ENCODE measurements around the gene OTOG. TPM values are rescaled to one million over a fixed set of nuclear protein-coding genes. Genes with fewer than 3 reads are reported as not detected.

OTOG gene
- total and polyA plus RNA-seq, 2 donors (not counting 1 experiment from before 2014, with no cell fraction given), result not detected

GRCh38 chr11:17692931-17693330, 145.9 kb downstream of the OTOG start:
- 80% methylated on average over 5 of the region's 7 CpGs for WGBS (ENCODE audit: insufficient coverage)
- no peak overlapping the region for H3K27ac ChIP-seq (ENCODE audit: low read length in 2 of 2)
- no peak for ATAC-seq (ENCODE audit: low read depth)
- no peaks in the 10 kb centered on the region for H3K36me3 ChIP-seq (replicated peaks in 1 of 2; ENCODE audit: control extremely low read depth in 1 of 2, control insufficient read depth in 1 of 2, extremely low read depth in 1 of 2, insufficient read depth in 2 of 2, low read length in 1 of 2)
- TF ChIP-seq, protein P1, sequence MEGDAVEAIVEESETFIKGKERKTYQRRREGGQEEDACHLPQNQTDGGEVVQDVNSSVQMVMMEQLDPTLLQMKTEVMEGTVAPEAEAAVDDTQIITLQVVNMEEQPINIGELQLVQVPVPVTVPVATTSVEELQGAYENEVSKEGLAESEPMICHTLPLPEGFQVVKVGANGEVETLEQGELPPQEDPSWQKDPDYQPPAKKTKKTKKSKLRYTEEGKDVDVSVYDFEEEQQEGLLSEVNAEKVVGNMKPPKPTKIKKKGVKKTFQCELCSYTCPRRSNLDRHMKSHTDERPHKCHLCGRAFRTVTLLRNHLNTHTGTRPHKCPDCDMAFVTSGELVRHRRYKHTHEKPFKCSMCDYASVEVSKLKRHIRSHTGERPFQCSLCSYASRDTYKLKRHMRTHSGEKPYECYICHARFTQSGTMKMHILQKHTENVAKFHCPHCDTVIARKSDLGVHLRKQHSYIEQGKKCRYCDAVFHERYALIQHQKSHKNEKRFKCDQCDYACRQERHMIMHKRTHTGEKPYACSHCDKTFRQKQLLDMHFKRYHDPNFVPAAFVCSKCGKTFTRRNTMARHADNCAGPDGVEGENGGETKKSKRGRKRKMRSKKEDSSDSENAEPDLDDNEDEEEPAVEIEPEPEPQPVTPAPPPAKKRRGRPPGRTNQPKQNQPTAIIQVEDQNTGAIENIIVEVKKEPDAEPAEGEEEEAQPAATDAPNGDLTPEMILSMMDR (IDR thresholded peaks at IDR 0.05), result no peak
- no peak for TF ChIP-seq EZH2 (IDR thresholded peaks at IDR 0.05; ENCODE audit: borderline replicate concordance, insufficient read depth, low read depth, low read length, poor library complexity, severe bottlenecking)
- no peak overlapping the region for H3K4me3 ChIP-seq (ENCODE audit: control extremely low read depth in 1 of 5, extremely low read depth in 1 of 5, insufficient read depth in 1 of 5, low read depth in 2 of 5, low read length in 4 of 5)
- POLR2A ChIA-PET, result no interaction called here
- H3K4me1 ChIP-seq (ENCODE audit: control insufficient read depth in 2 of 2, insufficient read depth in 2 of 2, low read length in 2 of 2), result no peaks in the 10 kb centered on the region
- intact Hi-C loops (cut with micrococcal nuclease), result no loop called here
- CTCF ChIA-PET, result no interaction called here
- no peak overlapping the region for H3K27ac Mint-ChIP-seq
- H3K4me3 Mint-ChIP-seq, result no peak overlapping the region
- H3K4me1 Mint-ChIP-seq, result peaks cover 4% of the 10 kb centered on the region
- no peaks in the 10 kb centered on the region for H3K9me3 Mint-ChIP-seq (ENCODE audit: insufficient read depth)
- H4K20me1 ChIP-seq (ENCODE audit: control insufficient read depth, insufficient read depth, low read length, poor library complexity, severe bottlenecking), result no peaks in the 10 kb centered on the region
- H2AFZ ChIP-seq (ENCODE audit: insufficient read depth, low read depth, low read length, poor library complexity, severe bottlenecking), result no peak overlapping the region
- H3K9ac ChIP-seq (ENCODE audit: low read length), result no peak overlapping the region
- DNase-seq, result no peak
- no peaks in the 10 kb centered on the region for H3K9me3 ChIP-seq (ENCODE audit: control extremely low read depth in 1 of 3, control insufficient read depth in 2 of 3, insufficient read depth in 1 of 3, low read length in 2 of 3)
- peaks cover 43% of the 10 kb centered on the region for H3K27me3 Mint-ChIP-seq
- no peaks in the 10 kb centered on the region for H3K79me2 ChIP-seq (ENCODE audit: control insufficient read depth, insufficient read depth, low read length)
- H3K27me3 ChIP-seq (replicated peaks in 1 of 4; ENCODE audit: control extremely low read depth in 1 of 4, control insufficient read depth in 3 of 4, insufficient read depth in 4 of 4, low read length in 3 of 4), result peaks cover 0 to 39% (median 10%) of the 10 kb centered on the region in 4 experiments
- H3K4me2 ChIP-seq (replicated peaks; ENCODE audit: low read depth, low read length, poor library complexity, severe bottlenecking), result no peak overlapping the region

GRCh38 chr11:17693531-17693930, 146.5 kb downstream of the OTOG start:
- DNase-seq, result no peak
- Mint-ChIP-seq H3K27ac (no peak overlapping the region), H3K4me1 (peaks cover 4% of the 10 kb centered on the region), H3K4me3 (no peak overlapping the region), H3K27me3 (peaks cover 49% of the 10 kb centered on the region), H3K9me3 (ENCODE audit: insufficient read depth) (no peaks in the 10 kb centered on the region)
- 82% methylated on average over 3 of the region's 4 CpGs for WGBS (ENCODE audit: insufficient coverage)
- Histone ChIP-seq H2AFZ (ENCODE audit: insufficient read depth, low read depth, low read length, poor library complexity, severe bottlenecking) (no peak overlapping the region), H3K27me3 (replicated peaks in 1 of 4; ENCODE audit: control extremely low read depth in 1 of 4, control insufficient read depth in 3 of 4, insufficient read depth in 4 of 4, low read length in 3 of 4) (peaks cover 0 to 39% (median 10%) of the 10 kb centered on the region in 4 experiments), H3K9ac (ENCODE audit: low read length) (no peak overlapping the region), H4K20me1 (ENCODE audit: control insufficient read depth, insufficient read depth, low read length, poor library complexity, severe bottlenecking) (no peaks in the 10 kb centered on the region), H3K4me1 (ENCODE audit: control insufficient read depth in 2 of 2, insufficient read depth in 2 of 2, low read length in 2 of 2) (no peaks in the 10 kb centered on the region), H3K27ac (ENCODE audit: low read length in 2 of 2) (no peak overlapping the region), H3K4me3 (ENCODE audit: control extremely low read depth in 1 of 5, extremely low read depth in 1 of 5, insufficient read depth in 1 of 5, low read depth in 2 of 5, low read length in 4 of 5) (no peak overlapping the region), H3K4me2 (replicated peaks; ENCODE audit: low read depth, low read length, poor library complexity, severe bottlenecking) (no peak overlapping the region), H3K79me2 (ENCODE audit: control insufficient read depth, insufficient read depth, low read length) (no peaks in the 10 kb centered on the region), H3K9me3 (ENCODE audit: control extremely low read depth in 1 of 3, control insufficient read depth in 2 of 3, insufficient read depth in 1 of 3, low read length in 2 of 3) (no peaks in the 10 kb centered on the region), H3K36me3 (replicated peaks in 1 of 2; ENCODE audit: control extremely low read depth in 1 of 2, control insufficient read depth in 1 of 2, extremely low read depth in 1 of 2, insufficient read depth in 2 of 2, low read length in 1 of 2) (no peaks in the 10 kb centered on the region)
- no peak for TF ChIP-seq EZH2 (IDR thresholded peaks at IDR 0.05; ENCODE audit: borderline replicate concordance, insufficient read depth, low read depth, low read length, poor library complexity, severe bottlenecking)
- TF ChIP-seq, protein P1 (IDR thresholded peaks at IDR 0.05), result no peak
- ATAC-seq (ENCODE audit: low read depth), result no peak
- ChIA-PET CTCF (interaction anchor here (0.5 kb wide), 1 partner anchor 620 kb away, joined by 3 read pairs; no protein-coding TSS in a partner anchor), POLR2A (no interaction called here)
- intact Hi-C loops (cut with micrococcal nuclease), result no loop called here
